Adrenal gland (tissue), 5 donors: Measurements from ENCODE around the gene FAM43A.

Experiments used
- POLR2A ChIP-seq, 2 donors: fragments of 450-650 bp; IDR thresholded peaks; one replicate each; pipeline ENCODE4 v1.6.1; 2017; ENCODE audit warnings: antibody characterized with exemption in 2 of 2, mild to moderate bottlenecking in 2 of 2, moderate library complexity in 1 of 2
- TF ChIP-seq, protein P1 (sequence below), 6 experiments: fragments of 450-650 bp in 4 of 6; fragments of 200-600 bp in 2 of 6; sonication (generic) in 1 of 6; IDR thresholded peaks; 1 replicate in 5 of 6; 2 replicates in 1 of 6; pipeline versions ENCODE4 v1.5.1 to v1.8.0; 2016 to 2021; ENCODE audit warnings: antibody characterized with exemption in 6 of 6, mild to moderate bottlenecking in 2 of 6, moderate library complexity in 1 of 6
- donor health status: DM: no; HTN: no; CAD: no.

DNA sequence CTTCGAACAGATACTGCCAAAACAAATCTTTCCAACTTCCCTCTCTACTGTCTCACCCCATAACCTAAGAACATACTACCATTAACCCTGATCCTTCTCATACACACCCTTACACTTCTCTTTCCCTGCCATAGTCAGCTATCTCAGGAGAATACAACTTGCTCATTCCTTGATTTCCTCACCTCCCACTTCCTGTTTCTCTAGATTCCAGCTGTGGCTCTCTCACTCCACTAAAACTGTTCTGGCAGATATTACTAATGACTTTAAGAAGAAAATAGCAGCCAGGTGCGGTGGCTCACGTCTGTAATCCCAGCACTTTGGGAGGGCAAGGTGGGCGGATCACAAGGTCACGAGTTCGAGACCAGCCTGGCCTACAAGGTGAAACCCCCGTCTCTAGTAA is 18.3 kb upstream of the FAM43A start:
- TF ChIP-seq, protein P1, sequence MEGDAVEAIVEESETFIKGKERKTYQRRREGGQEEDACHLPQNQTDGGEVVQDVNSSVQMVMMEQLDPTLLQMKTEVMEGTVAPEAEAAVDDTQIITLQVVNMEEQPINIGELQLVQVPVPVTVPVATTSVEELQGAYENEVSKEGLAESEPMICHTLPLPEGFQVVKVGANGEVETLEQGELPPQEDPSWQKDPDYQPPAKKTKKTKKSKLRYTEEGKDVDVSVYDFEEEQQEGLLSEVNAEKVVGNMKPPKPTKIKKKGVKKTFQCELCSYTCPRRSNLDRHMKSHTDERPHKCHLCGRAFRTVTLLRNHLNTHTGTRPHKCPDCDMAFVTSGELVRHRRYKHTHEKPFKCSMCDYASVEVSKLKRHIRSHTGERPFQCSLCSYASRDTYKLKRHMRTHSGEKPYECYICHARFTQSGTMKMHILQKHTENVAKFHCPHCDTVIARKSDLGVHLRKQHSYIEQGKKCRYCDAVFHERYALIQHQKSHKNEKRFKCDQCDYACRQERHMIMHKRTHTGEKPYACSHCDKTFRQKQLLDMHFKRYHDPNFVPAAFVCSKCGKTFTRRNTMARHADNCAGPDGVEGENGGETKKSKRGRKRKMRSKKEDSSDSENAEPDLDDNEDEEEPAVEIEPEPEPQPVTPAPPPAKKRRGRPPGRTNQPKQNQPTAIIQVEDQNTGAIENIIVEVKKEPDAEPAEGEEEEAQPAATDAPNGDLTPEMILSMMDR (IDR thresholded peaks at IDR 0.05): no peak
- no peak for TF ChIP-seq POLR2A (IDR thresholded peaks at IDR 0.05)
